Stimulated activated CD4-positive, alpha-beta T cell treated with anti-CD3 and anti-CD28 coated beads, Interleukin-1b, Interleukin-23, amount 100 ng/mL, for 48 hours (primary cell): ENCODE data around the gene GPR142.

ENCODE experiments used
- DNase-seq: peaks from one replicate; pipeline ENCODE4 v3.0.0-alpha.2; 2020

GPR142 gene

DNA sequence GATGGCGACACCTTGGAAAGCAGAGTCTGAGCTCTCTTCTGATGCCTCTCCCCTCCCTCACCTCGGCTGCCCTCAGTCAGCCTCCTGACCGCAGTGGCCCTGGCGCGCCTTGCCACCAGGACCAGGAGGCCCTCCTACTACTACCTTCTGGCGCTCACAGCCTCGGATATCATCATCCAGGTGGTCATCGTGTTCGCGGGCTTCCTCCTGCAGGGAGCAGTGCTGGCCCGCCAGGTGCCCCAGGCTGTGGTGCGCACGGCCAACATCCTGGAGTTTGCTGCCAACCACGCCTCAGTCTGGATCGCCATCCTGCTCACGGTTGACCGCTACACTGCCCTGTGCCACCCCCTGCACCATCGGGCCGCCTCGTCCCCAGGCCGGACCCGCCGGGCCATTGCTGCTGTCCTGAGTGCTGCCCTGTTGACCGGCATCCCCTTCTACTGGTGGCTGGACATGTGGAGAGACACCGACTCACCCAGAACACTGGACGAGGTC lies 4.4 kb downstream of the GPR142 start:
- no peak for DNase-seq

DNA sequence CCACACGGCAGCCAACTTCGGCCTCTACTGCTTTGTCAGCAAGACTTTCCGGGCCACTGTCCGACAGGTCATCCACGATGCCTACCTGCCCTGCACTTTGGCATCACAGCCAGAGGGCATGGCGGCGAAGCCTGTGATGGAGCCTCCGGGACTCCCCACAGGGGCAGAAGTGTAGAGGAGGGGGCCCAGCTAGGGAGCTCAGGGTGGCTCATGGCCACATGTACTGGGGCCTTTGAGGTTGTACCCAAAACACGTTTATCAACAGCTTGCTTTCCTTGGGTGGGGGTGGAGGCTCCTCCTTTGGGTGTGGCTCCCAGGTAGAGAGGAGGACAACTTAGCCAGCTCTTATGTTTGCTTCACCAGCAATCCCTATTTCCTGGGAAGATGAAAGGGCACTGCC lies 5.1 kb downstream of the GPR142 start:
- no peak for DNase-seq

DNA sequence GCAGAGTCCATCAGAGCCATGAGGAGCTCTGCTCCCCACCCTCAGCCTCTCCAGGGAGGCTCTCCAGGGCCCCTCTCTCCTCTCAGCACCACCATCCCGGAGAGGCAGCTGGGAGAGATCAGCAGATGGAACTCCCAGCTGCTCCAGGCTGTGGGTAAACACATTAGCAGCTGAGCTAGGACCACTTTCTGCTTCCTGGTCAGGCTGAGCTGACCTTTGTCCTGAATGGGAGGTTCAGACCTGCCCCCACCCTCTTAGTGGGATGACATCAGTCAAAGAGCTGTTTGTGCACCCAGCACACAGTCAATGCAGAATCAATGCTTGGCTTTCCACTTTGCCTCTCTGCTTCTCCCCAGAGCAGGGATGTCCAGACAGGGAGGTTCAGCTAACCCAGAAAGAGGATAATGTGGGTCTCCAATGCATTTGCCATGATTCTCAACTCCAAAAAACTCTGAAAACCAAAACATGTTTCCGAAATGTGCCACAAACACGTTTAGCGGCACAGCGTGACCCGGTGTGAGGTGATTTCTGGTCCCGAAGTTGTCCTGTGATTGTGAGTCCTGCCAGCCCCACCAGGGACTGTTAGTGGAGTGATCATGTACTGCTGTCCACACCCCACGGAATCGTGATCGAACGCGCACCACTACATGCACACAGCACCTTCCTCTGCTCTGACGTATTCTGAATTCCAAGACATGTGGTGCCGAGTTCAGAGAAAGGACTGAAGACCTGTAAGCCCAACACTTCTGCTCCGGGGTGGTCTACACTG lies 6.7 kb downstream of the GPR142 start:
- DNase-seq = no peak

GRCh38 chr17:74374858-74375257 lies 7.6 kb downstream of the GPR142 start:
- no peak for DNase-seq

DNA sequence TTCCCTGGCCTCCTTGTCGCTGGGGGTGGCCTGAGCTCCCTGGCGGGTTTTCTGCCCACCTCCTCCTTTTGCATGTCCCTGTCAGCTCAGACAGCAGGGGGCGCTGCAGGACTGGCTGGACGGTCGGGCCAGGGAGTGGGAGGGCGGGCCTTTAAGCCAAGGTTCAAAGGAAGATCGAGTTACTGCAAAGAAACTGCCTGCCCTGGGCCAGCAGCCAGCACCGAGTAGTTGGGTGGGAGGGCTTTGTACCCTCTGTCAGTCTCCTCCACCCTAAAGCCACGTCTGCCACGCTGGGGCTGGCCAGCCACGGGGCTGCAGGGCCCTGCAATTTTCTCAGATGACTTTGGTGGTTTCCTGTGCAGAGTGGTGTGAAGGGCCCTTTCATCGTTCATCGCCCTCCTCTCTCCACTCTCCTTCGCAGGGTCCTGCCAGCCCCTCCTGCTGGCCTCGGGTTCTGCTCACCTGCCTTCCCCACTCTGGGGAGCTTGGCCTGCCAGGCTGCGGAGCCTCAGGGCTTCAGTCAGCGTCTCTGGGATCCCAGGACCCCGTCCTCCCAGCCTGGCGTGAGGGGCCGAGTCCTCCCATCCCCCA lies 12.3 kb downstream of the GPR142 start:
- DNase-seq = peak; percentile 91

DNA sequence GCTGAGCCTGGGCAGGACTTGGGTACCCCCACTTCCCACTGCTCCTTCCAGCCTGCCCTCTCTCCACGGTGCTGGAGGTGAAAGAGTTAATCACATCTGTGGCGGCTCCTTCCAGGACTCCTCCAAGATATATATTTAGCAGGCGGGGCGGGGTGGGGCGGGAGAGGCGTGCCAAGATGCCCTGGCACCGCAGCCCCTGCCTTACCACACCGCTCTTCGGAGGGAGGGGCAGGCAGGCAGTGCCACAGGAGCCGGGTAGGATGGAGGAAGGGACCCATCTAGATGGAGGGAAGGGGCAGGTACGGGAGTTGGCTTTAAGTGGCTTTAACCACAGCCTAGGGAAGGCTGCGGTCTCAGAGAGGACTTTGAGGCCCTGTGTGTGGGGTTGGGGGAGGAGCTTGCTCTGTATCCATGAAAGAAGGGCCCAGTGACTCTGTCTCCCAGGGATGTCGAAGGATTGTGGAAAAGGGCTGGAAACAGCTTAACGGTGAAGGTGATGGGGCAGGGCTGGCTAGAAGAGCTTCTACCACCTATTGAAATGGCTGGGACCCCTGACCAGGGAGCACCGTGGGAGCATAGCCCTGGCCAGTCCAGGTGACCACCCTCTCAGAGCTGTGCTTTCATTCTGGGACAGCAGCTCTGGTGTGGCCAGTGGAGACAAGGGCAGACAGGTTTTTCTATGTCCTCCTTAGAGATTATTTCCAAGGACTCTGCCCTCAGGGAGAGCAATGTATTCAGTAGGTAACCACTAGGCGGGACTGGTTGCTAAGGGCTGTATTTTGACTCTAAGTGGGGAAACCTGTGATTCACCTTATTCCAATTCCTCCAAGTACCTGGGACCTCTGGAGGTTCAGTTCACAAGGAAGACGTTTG lies 13.0 kb downstream of the GPR142 start:
- DNase-seq = no peak

- DNase-seq = no peak
Measured at GRCh38 chr17:74380959-74381808, 13.9 kb downstream of the GPR142 start.

- DNase-seq = no peak
Measured at GRCh38 chr17:74383141-74383540, 15.8 kb downstream of the GPR142 start.

DNA sequence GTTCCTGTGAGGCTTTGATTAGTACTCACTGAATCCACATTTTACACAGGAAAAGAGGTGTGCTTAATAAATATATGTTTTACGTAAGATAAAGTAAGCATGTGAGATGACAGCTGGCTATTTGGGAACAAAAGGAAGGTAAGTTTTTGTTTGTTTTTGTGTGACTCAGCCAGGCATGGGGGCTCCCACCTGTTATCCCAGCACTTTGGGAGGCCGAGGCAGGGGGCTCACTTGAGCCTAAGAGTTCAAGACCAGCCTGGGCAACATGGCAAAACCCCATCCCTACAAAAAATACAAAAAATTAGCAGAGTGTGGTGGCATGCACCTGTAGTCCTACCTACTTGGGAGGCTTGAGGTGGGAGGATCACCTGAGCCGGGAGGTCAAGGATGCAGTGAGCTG lies 17.9 kb downstream of the GPR142 start:
- DNase-seq = no peak

GRCh38 chr17:74386386-74386785 lies 19.1 kb downstream of the GPR142 start:
- DNase-seq = no peak

- DNase-seq = no peak
Measured at GRCh38 chr17:74387365-74388218, 20.3 kb downstream of the GPR142 start.

DNA sequence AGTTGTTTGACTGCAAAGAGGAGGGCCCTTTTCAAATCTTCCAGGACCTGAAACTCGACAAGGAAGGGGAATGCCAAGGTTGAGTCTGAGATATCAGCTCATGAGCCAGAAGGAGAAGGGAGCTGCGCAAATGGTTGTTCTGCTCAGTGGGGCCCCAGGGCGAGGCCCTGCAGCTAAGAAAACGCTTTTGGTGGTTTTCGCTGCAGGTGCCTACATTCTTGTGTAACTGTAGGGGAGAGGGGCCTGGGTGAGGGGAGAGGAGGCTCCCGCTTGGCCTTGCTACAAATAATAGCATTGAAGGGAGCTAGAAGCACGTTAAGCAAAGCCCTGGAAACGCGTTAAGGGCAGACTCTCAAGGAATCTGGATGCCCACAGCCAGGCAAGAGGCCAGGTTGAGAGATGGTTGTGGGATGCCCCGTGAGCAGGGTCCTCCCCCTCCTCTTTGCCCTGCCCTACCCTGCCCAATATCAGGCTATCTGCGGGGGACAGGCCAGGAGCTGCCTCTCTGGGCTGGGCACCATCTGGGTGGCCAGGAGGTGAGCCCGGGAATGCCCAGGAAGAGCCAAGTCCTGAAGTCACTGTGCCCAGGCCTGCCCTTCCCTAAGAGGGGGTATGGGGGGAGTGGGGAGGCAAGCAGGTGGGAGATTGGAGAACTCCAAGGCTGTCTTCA lies 21.9 kb downstream of the GPR142 start:
- no peak for DNase-seq

GRCh38 chr17:74389937-74390679 lies 22.8 kb downstream of the GPR142 start:
- no peak for DNase-seq

- no peak for DNase-seq
Measured at GRCh38 chr17:74390680-74391653, 23.7 kb downstream of the GPR142 start.

- no peak for DNase-seq
Measured at GRCh38 chr17:74391771-74392170, 24.5 kb downstream of the GPR142 start.

DNA sequence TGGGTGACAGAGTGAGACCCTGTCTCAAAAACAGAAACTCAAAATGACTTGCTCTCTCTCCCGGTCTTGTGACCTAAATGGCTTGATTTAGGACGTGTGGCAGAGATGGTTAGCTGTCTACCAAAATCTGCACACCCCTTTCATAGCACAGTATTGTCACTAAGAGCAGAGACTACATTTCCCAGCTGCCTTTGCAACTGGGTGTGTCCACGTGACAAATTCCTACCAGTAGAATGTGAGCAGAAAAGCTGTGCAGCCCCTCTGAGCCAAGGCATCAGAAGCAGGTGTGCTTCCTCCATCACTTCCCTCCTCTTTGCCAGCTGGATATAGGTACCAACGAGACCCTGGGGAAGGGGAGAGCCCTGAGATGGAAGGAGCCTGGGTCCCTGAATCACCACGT lies 25.5 kb downstream of the GPR142 start:
- DNase-seq = no peak

GRCh38 chr17:74393346-74393942 lies 26.1 kb downstream of the GPR142 start:
- no peak for DNase-seq

GRCh38 chr17:74394275-74394950 lies 27.1 kb downstream of the GPR142 start:
- DNase-seq = no peak
